GM21367 (cell line): ENCODE measurements around the gene TBCA.
"Not testable (repeated sequence)": the region's sequence is repeated elsewhere in the genome, so short reads cannot be mapped to it uniquely, and the experiment has no call there.

Experiments
- ATAC-seq: cut with Tn5 transposase; IDR thresholded peaks from one replicate; pipeline ENCODE4 v1.9.1; 2021; ENCODE audit not compliant: unreplicated experiment

TBCA gene

GRCh38 chr5:77718934-77719610 lies 57.1 kb downstream of the TBCA start:
- no peak for ATAC-seq

DNA sequence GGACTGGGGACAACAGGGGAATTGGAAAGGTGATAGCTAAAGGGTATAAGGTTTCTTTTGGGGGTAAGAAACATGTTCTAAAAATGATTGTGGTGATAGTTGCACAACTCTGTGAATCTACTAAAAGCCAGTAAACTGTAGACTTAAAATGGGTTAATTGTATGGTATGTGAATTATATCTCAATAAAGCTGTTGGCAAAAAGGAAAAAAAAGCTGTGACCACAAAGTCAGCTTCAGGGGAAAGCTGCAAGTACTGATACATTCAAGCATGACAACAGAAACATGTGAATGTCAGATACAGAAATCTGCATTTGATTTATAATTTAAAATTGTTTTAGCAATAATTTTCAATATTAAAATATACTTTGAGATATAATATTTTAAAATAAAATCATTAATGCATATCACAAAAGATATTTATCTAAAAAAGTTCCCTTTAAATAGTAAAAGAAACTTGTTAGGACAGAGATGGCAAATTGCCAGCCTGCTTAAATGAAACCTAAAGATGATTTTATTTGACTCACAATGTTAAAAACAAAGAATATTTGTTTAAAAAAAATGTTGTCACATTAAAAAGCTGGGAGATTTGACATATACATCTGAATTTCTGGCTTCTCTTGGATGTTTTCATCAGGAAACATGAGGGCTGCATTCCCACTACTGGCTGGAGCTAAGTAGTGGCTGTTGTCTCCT lies 66.0 kb downstream of the TBCA start:
- no peak for ATAC-seq

- ATAC-seq = no peak
These were observed 66.8 kb downstream of the TBCA start for GRCh38 chr5:77709340-77709739.

DNA sequence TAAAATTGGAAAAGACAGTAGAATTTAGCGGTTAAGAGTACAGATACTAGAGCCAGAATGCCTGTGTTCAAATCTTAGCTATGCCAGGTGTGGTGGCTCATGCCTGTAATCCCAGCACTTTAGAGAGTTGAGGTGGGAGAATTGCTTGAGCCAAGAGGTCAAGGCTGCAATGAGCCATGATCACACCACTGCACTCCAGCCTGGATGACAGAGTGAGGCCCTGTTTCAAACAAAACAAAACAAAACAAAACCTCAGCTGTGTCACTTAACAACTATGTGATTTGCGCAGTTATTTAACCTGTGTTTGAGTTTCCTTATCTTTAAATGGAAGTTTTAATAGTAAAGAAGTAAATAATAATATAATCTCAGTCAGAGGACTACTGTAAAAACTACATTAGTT lies 68.3 kb downstream of the TBCA start:
- no peak for ATAC-seq

- ATAC-seq = not testable (repeated sequence)
These were observed 76.6 kb downstream of the TBCA start for GRCh38 chr5:77699569-77699968.

DNA sequence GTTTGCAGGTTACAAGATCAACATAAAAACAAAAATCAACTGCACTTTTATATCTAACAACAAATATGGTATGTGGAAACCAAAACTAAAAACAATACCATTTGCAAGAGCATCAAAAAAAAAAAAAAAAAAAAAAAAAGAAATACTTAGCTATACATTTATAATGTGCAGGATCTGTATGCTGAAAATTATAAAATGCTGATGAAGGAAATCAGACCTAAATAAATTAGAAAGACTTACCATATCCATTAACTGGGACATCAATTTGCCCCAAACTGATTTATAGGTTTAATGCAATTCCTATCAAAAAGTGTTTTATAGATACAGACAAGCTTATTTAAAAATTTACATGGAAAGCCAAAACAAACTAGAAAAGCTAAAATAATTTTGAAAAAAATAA lies 77.2 kb downstream of the TBCA start:
- ATAC-seq = no peak

DNA sequence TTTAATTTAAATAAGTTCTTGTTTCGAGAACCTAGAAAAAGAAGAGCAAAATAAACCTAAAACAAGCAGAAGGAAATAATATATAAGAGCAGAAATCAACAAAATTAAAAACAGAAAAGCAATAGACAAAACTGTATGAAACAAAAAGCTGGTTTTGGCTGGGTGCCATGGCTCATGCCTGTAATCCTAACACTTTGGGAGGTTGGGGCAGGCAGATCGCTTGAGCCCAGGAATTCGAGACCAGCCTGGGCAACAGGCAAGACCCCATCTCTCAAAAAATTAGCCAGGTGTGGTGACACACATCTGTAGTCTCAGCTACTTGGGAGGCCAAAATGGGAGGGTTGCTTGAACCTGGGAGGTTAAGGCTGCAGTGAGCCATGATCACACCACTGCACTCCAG lies 78.4 kb downstream of the TBCA start:
- no peak for ATAC-seq

GRCh38 chr5:77696120-77696519 lies 80.0 kb downstream of the TBCA start:
- no peak for ATAC-seq

GRCh38 chr5:77693913-77694312 lies 82.2 kb downstream of the TBCA start:
- no peak for ATAC-seq

- no peak for ATAC-seq
These were observed 92.9 kb downstream of the TBCA start for GRCh38 chr5:77683171-77683732.

DNA sequence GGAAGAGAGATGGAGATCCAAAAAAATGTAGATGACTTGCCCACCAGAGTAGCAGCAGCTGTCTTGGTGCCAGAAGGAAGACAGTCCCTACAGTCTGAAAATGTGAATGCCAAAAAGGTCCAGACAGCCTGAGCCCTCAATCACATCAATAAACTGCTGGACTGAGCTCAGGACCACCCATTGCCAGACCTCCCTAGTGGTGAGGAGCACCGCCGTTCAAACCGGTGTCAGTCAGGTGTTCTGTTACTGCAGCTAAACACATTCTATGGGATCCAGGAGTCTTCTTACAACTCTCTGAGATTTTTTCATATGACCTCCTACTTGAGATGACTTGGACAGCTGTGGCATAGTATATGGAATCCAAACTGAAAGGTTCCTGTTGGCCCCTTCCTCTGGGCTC lies 105.6 kb downstream of the TBCA start:
- no peak for ATAC-seq

DNA sequence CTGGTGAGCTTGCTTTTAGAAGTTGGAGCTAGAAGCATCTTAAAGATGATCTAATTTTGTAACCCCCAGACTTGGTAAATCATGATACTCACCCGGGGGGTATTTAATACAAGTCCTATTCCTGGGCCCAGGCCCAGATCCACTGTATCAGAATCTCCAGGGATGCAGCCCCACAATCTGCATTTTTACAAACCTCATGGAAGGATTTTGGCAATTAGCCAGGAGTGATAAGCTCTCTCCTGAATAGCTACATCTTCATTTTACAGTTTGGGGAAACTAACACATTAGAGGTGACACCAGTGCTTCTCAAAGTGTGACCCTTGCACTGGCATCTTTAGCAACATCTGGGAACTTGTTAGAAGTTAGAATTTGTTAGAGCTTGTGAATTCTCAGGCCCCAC lies 106.5 kb downstream of the TBCA start:
- no peak for ATAC-seq

DNA sequence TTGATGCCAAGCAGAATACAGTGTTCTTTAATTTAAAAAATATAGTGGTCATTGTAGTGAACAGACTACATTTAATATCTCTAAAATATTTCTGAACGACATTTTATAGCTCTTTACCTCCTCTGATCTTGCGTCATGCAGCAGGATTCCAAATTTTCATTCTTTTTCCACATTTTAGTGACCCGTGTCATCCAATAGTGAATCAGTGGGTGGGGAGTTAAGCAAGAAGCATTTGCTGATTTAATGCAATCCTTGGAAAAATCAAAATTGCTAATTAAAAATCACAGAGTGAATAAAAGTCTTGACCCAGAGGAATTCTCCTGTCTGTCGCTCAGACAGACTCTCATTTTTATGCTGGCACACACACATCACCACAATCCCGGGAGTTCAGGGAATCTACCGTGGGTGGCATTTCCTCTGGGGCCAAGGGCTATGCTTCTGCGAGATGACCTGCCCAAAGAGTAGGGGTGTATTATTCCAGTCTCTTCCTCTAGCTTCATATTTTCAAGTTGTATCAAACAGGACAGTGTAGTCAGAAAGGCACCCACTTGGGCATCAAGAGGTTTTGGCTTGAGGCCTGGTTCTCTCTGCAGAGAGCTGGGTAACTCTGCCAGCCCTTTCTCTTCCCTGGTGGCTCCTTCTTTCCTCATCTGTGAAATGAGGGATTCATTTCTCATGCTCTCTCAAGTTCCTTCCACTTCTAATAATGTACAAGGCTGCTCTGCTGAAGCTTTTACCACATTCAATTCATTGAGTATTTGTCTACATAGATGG lies 112.9 kb downstream of the TBCA start:
- no peak for ATAC-seq

DNA sequence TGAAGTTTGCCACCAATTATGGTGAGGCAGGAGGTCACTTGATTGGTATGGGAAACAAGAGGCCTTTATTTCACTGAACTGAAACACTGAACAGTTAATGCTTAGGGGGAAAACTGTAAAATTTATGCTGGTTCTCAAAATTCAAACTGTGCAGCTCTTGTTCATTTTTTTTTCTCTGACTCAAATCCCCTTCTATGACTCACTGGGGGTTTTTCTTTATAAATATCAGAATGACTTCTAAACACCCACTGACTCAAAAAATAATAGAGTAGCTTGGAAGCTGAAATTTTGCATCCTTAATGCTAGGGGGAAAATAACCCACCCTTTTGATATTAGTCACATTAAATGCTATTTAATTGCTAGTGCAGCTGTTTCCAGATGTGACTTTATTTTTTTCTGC lies 113.5 kb downstream of the TBCA start:
- ATAC-seq = no peak

GRCh38 chr5:77658662-77659061 lies 117.5 kb downstream of the TBCA start:
- ATAC-seq = no peak

DNA sequence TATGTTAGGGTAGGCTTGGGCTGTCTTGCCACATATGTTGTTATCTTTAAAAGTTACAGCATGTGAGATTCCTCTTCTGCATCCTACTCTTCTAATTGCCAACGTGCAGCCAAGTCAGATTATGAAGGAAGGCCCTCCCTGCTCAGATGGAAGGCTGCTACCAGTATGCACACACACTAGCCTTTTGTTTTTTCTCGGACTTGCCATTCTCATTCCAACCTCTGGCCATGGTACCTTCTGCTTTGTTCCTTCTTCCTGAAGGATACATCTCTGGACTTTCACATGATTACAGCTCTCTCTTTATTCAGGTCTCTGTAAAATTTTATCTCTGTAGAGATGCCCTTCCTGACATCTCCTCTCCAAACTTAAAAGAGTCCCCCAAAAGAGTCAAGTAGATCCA lies 124.8 kb downstream of the TBCA start:
- ATAC-seq = no peak

DNA sequence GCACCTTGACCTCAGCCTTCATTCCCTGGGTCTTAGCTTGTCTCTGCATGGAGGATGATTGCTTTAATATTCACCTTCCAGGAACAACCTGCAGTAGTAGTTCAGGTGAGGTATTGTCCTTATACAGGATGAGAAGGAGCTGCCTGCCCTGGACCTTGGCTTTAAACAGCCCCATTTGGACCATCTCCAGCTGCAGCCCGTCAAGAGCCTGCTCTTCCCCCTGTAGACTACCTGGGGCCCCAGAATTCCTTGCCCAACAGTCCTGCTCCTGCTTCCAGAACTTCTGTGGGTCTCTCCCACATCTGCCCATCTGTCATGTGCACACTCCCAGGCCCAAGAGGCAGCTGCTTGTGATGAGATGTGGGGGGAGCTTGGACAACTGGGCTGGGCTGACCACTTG lies 125.5 kb downstream of the TBCA start:
- ATAC-seq = no peak

GRCh38 chr5:77649776-77650175 lies 126.4 kb downstream of the TBCA start:
- ATAC-seq = no peak

DNA sequence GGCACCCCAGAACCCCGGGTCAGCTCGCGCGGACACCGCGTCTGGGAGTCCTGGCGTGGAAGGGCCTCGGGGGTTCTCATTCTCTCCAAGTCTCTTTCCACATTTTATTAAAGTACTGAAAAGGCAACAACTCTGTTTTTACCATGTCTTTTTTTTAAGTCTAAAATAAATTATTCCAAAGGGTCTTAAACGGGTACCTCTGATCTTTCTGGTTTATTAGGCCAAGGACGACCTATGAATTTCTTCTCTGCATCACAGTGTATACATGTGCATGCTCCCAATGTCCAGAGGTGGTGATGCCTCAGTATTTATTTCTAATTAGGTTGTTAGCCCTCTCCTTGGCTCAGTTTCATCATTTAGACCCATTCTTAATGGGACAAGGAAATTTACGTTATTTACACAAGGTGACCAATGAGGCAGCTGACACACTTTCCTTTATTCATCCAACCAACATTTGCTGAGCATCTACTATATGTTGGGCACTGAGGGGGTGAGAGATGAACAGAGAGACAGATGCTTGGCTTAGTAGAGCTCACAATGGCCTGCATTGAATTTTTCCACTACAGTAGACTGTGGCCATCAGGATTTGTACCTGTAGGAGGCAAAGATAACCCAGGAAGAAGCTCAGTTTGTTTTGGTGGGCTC lies 130.0 kb downstream of the TBCA start:
- ATAC-seq = no peak

DNA sequence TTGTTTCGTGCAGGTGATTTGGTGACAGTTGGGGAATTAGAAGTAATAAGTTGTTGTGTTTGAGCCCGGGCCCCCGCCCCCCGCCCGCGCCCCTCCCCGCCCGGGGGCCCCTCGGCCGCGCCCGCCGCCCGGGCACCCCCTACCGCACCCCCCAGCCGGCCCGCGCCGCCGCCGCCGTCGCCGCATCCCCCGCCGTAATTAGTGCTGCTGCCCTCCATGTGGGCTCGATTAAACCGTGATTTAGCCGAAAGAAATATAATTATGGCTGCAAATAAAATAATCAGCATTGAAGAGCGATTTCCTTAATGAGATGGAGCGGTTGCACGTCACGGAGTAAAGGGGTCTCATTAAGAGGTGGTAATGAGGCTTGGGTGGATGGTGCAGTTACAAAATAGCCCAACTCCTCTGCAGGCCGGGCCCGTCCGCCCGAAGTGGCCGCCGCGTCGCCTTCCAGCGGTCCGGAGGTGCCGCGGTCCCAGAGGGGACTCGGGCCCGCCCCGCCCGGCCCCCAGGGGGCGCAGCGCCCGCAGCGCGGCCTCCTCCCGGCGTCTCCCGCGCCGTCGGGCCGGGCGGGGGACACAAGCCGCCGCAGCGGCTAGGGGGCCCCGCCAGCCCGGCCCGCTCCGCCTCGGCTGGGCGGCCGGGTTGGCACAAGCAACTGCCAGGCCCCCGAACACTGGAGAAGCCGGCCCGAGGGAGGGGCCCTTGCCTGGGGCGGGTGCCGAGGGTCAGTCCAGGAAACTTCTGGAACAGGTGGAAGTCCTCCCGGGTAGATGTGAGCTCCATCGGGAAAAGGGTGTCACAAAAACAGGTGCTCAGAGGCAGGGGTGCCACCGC lies 130.8 kb downstream of the TBCA start:
- no peak for ATAC-seq
